ENCODE measurements around the gene FBXL7. TPM values are rescaled to one million over a fixed set of nuclear protein-coding genes. Genes with fewer than 3 reads are reported as not detected.

Gene FBXL7
- total and polyA plus RNA-seq, 4 donors: 0.24 to 1.4 (median 1.2) TPM

- TF ChIP-seq EGR1 (IDR thresholded peaks at IDR 0.05; ENCODE audit: low read depth in 2 of 2) (no peak), NR2F2 (IDR thresholded peaks at IDR 0.05) (no peak), RAD21 (IDR thresholded peaks at IDR 0.05) (no peak), HNF4G (IDR thresholded peaks at IDR 0.05) (no peak), YY1 (IDR thresholded peaks at IDR 0.05) (no peak)
Measured at GRCh38 chr5:15492545-15492944, 7.4 kb upstream of the FBXL7 start (continued).

GRCh38 chr5:15493501-15493900, 6.5 kb upstream of the FBXL7 start:
- DNase-seq (ENCODE audit: low spot score): no peak
- H3K27ac ChIP-seq (ENCODE audit: low read depth in 1 of 2, low read length in 2 of 2): no peak overlapping the region
- no peak for TF ChIP-seq NR2F2 (IDR thresholded peaks at IDR 0.05)
- TF ChIP-seq ZBTB33 (IDR thresholded peaks at IDR 0.05): no peak
- TF ChIP-seq SP1 (IDR thresholded peaks at IDR 0.05): no peak
- no peaks in the 10 kb centered on the region for H3K4me1 ChIP-seq (ENCODE audit: control insufficient read depth in 4 of 4, insufficient read depth in 4 of 4, low read length in 3 of 4)
- H3K27me3 ChIP-seq (ENCODE audit: control insufficient read depth in 4 of 4, insufficient read depth in 4 of 4, low read length in 3 of 4): peaks cover 0 to 2% (median 0%) of the 10 kb centered on the region in 4 donors
- no peaks in the 10 kb centered on the region for H3K9me3 ChIP-seq (ENCODE audit: control insufficient read depth in 4 of 4, low read length in 3 of 4)
- WGBS: 83% methylated on average over 5 of the region's 5 CpGs
- H3K4me3 ChIP-seq (ENCODE audit: low read depth in 1 of 3, low read length in 3 of 3): no peak overlapping the region
- no peaks in the 10 kb centered on the region for H3K36me3 ChIP-seq (ENCODE audit: control insufficient read depth in 4 of 4, insufficient read depth in 3 of 4, low read depth in 1 of 4, low read length in 3 of 4)
- H3K9ac ChIP-seq (ENCODE audit: low read depth in 1 of 2, low read length in 2 of 2): no peak overlapping the region

DNA sequence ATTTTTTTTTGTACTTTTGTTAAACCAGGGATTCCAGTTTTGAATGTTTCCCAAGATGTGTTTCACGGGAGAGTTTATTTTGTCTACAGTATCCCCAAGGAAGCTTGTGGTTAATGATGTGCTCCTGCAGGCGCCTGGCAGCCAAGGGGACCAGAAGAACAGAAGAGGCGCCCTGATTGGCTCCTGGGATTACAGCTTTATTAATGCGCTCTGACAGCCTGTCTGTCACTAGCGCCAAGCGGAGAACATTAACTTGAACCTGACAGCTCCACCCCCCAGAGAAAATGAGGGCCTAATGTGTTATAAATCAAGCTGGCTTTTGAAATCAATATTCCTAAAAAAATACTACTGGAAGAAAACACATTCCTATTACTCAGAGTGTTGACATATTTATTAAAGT, 5.0 kb upstream of the FBXL7 start:
- H3K9me3 ChIP-seq (ENCODE audit: control insufficient read depth in 4 of 4, low read length in 3 of 4): no peaks in the 10 kb centered on the region
- no peak for TF ChIP-seq JUND (IDR thresholded peaks at IDR 0.05)
- no peak for TF ChIP-seq NR2F2 (IDR thresholded peaks at IDR 0.05)
- no peak for TF ChIP-seq FOXA2 (IDR thresholded peaks at IDR 0.05)
- peaks cover 2 to 9% (median 7%) of the 10 kb centered on the region in 4 donors for H3K4me1 ChIP-seq (ENCODE audit: control insufficient read depth in 4 of 4, insufficient read depth in 4 of 4, low read length in 3 of 4)
- H3K27me3 ChIP-seq (ENCODE audit: control insufficient read depth in 4 of 4, insufficient read depth in 4 of 4, low read length in 3 of 4): peaks cover 0 to 6% (median 2%) of the 10 kb centered on the region in 4 donors
- 76% methylated on average over 6 of the region's 6 CpGs for WGBS
- H3K4me3 ChIP-seq (ENCODE audit: low read depth in 1 of 3, low read length in 3 of 3): no peak overlapping the region
- H3K9ac ChIP-seq (ENCODE audit: low read depth in 1 of 2, low read length in 2 of 2): no peak overlapping the region
- H3K36me3 ChIP-seq (ENCODE audit: control insufficient read depth in 4 of 4, insufficient read depth in 3 of 4, low read depth in 1 of 4, low read length in 3 of 4): no peaks in the 10 kb centered on the region
- no peak overlapping the region for H3K27ac ChIP-seq (ENCODE audit: low read depth in 1 of 2, low read length in 2 of 2)
- no peak for DNase-seq (ENCODE audit: low spot score)

DNA sequence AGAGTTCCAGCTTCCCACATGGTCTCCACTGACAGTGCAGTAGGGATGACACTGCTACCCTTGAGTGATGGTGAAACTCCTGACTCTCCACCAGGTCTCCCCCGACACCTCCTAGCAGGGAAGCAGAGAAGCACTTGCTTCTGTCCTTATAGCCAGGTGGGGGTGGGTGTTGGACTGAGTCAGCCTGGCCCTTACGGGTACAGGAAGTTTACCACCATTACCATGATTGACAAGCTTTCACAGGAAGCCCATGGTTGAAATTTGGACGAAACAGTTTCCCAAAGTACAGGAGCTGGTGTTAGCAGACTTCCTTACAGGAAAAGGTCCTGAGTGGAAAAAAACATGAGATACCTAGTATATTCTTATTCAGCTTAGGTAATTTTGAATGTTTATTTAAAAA, 3.1 kb upstream of the FBXL7 start:
- no peak for TF ChIP-seq RAD21 (IDR thresholded peaks at IDR 0.05)
- TF ChIP-seq SP1 (IDR thresholded peaks at IDR 0.05): no peak
- no peak for TF ChIP-seq FOXA2 (IDR thresholded peaks at IDR 0.05)
- TF ChIP-seq CTCF (IDR thresholded peaks at IDR 0.05; ENCODE audit: low read depth, low read length, missing input control): no peak
- no peak for TF ChIP-seq JUND (IDR thresholded peaks at IDR 0.05)
- no peak for TF ChIP-seq HNF4A (conservative IDR thresholded peaks at IDR 0.05)
- TF ChIP-seq NR2F2 (IDR thresholded peaks at IDR 0.05): no peak
- TF ChIP-seq TAF1 (conservative IDR thresholded peaks at IDR 0.05): no peak
- no peak for TF ChIP-seq GABPA (IDR thresholded peaks at IDR 0.05 in 1 of 2, conservative IDR thresholded peaks at IDR 0.05 in 1 of 2)
- TF ChIP-seq ZBTB33 (IDR thresholded peaks at IDR 0.05): no peak
- no peak for TF ChIP-seq EGR1 (IDR thresholded peaks at IDR 0.05; ENCODE audit: low read depth in 2 of 2)
- no peak for TF ChIP-seq FOXA1 (IDR thresholded peaks at IDR 0.05)
- no peaks in the 10 kb centered on the region for H3K9me3 ChIP-seq (ENCODE audit: control insufficient read depth in 4 of 4, low read length in 3 of 4)
- peaks cover 4 to 16% (median 13%) of the 10 kb centered on the region in 4 donors for H3K4me1 ChIP-seq (ENCODE audit: control insufficient read depth in 4 of 4, insufficient read depth in 4 of 4, low read length in 3 of 4)
- no peak overlapping the region for H3K27ac ChIP-seq (ENCODE audit: low read depth in 1 of 2, low read length in 2 of 2)
- no peaks in the 10 kb centered on the region for H3K36me3 ChIP-seq (ENCODE audit: control insufficient read depth in 4 of 4, insufficient read depth in 3 of 4, low read depth in 1 of 4, low read length in 3 of 4)
- DNase-seq (ENCODE audit: low spot score): no peak
- H3K9ac ChIP-seq (ENCODE audit: low read depth in 1 of 2, low read length in 2 of 2): no peak overlapping the region
- peaks cover 0 to 6% (median 2%) of the 10 kb centered on the region in 4 donors for H3K27me3 ChIP-seq (ENCODE audit: control insufficient read depth in 4 of 4, insufficient read depth in 4 of 4, low read length in 3 of 4)
- 64% methylated on average over 3 of the region's 3 CpGs for WGBS
- no peak overlapping the region for H3K4me3 ChIP-seq (ENCODE audit: low read depth in 1 of 3, low read length in 3 of 3)

All from liver (tissue), 9 donors.